BLaER1 (cell line): ENCODE results near the gene ORM1.

Source experiments
- H3K27ac ChIP-seq: shearing (Covaris generic); formaldehyde crosslinking; 2 replicates; pipeline ENCODE4 v1.8.1; 2022
- H3K27me3 ChIP-seq: shearing (Covaris generic); formaldehyde crosslinking; 2 replicates; pipeline ENCODE4 v1.8.1; 2022
- H3K36me3 ChIP-seq: shearing (Covaris generic); formaldehyde crosslinking; 2 replicates; pipeline ENCODE4 v1.8.1; 2022
- H3K4me1 ChIP-seq: shearing (Covaris generic); formaldehyde crosslinking; 2 replicates; pipeline ENCODE4 v1.8.1; 2022
- H3K4me2 ChIP-seq: shearing (Covaris generic); formaldehyde crosslinking; 2 replicates; pipeline ENCODE4 v1.8.1; 2022
- H3K4me3 ChIP-seq: shearing (Covaris generic); formaldehyde crosslinking; 2 replicates; pipeline ENCODE4 v1.8.1; 2022
- H3K9ac ChIP-seq: shearing (Covaris generic); formaldehyde crosslinking; 2 replicates; pipeline ENCODE4 v1.8.1; 2022
- H3K9me3 ChIP-seq: shearing (Covaris generic); formaldehyde crosslinking; 2 replicates; pipeline ENCODE4 v1.8.1; 2022
- H4K20me1 ChIP-seq: shearing (Covaris generic); formaldehyde crosslinking; 2 replicates; pipeline ENCODE4 v1.8.1; 2022
- Cebpa-rat ChIP-seq: shearing (Covaris generic); IDR thresholded peaks from 2 replicates; pipeline ENCODE4 v1.8.1; 2022

Gene ORM1

DNA sequence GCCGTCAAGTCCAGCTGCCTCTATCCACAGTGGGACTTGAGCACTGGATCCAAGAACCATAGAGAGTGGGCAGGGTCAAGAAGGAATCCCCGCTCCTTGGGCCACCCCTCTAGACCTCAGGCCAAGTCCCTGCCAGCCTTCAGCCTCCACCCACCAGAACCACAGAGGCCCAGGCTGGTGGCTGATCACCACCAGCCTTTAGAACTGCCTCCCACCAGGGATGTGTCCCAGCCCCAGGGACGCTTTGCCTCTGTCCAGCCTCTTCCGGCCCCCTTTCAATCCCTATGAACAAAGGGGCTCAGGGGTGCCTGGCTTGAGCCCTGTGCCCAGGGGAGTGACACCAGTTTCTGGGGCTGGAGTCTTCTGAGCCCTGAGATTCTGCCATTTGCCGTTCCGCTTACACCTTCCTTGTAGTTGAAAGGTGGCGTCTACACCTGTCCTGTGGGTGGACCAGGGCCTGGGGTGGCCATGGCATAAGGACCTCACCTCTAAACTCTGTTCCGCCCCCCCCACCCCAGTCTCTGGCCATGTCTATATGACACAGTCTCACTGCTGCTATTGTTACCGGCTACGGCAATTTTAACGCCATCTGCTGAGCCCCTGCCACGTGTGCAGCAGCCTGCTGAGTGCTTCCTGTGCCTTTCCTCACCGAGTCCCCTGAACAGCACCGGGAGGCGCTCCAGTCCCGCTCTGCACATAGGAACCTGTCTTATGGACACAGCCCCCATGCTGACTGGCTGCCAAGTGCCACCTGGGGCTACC, 35.7 kb upstream of the ORM1 start:
- Histone ChIP-seq H3K27ac (no peak overlapping the region), H3K36me3 (peaks cover 76% of the 10 kb centered on the region), H3K4me1 (no peaks in the 10 kb centered on the region), H3K4me2 (no peak overlapping the region), H4K20me1 (no peaks in the 10 kb centered on the region), H3K9me3 (no peaks in the 10 kb centered on the region), H3K9ac (no peak overlapping the region), H3K27me3 (no peaks in the 10 kb centered on the region), H3K4me3 (no peak overlapping the region)
- no peak for TF ChIP-seq Cebpa-rat

DNA sequence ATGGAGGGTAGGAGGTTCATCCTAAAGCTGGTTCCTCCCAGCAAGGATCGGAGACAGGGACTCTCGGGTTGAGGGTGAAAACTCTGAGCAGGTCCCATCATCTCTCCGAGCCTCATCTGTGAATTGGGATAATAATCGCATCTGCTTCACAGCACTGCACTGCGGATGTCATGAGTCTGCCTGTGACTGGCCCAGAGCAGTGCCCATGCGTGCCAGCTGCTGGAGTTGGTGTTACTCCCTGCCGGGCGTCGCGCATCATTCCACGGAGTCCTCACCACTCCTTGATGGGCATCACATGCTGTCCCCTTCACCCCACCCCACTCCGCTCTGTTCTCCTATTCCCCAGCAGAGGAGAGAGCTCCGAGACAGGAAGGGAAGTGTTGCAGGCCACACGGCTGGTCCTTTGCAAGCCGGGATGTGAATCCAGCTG, 35.1 kb upstream of the ORM1 start:
- no peak for TF ChIP-seq Cebpa-rat
- no peak overlapping the region for H3K9ac ChIP-seq
- no peaks in the 10 kb centered on the region for H4K20me1 ChIP-seq
- no peaks in the 10 kb centered on the region for H3K27me3 ChIP-seq
- H3K4me3 ChIP-seq = no peak overlapping the region
- no peak overlapping the region for H3K27ac ChIP-seq
- H3K36me3 ChIP-seq = peaks cover 76% of the 10 kb centered on the region
- no peak overlapping the region for H3K4me2 ChIP-seq
- no peaks in the 10 kb centered on the region for H3K9me3 ChIP-seq
- H3K4me1 ChIP-seq = no peaks in the 10 kb centered on the region

DNA sequence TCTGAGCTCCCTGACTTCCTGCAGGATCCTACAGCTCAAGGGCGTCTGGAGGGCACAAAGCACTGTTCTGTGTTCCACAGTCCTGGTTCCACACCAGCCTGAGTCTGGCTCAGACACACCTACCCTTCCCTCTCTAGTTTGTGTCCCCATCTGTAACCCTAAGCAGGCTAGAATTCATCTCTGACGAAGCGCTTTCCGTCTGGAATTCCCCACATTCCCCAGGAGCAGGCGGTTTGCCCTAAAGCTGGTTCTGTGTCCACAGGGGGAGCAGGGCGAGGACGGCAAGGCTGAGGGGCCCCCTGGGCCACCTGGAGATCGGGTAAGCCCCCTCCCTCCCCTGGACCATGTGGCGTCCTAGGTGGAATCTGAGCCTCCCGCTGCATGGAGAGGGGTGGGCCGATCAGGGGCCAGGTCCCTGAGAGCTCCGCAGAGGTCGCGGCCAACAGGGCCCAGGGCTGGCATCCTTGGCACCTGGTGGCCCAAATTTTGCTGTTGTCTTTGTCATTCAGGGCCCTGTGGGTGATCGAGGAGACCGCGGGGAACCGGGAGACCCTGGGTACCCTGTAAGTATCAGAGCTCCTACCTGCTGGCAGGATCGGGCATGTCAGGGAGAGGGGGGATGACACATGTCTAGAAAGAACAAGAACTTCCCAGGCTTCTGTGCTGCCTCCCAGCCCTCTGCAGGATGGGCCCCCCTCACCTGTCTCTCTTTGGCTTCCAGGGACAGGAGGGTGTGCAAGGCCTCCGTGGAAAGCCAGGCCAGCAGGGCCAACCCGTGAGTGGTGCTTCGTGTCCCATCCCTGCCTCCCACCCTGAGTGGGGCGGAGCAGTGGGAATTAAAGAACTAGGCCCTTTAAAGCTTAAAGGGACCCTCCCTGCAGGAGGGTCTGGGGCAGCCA, 34.5 kb upstream of the ORM1 start:
- Histone ChIP-seq H3K27ac (no peak overlapping the region), H3K4me1 (no peaks in the 10 kb centered on the region), H3K4me3 (no peak overlapping the region), H3K9me3 (peaks cover 3% of the 10 kb centered on the region), H3K36me3 (peaks cover 77% of the 10 kb centered on the region), H3K9ac (no peak overlapping the region), H4K20me1 (no peaks in the 10 kb centered on the region), H3K27me3 (no peaks in the 10 kb centered on the region), H3K4me2 (no peak overlapping the region)
- no peak for TF ChIP-seq Cebpa-rat

DNA sequence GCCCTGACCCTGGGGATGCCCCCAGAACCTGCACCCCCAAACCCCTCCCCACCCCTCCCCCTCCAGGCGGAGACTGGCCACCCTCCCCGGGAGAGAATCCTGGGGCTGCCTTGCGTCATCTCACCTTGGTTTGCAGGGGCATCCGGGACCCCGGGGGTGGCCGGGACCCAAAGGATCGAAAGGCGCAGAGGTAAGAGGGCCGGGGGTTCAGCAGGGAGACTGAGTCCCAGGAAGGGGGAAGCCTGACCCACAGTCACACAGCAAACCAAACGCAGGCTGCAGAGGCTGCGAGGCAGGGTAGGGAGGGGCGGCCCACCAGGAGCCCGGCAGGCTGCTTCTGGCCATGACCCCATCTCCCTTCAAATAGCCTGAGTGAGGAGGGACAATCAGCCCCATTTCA, 33.8 kb upstream of the ORM1 start:
- Histone ChIP-seq H3K4me2 (no peak overlapping the region), H3K36me3 (peaks cover 77% of the 10 kb centered on the region), H3K27ac (no peak overlapping the region), H3K9ac (no peak overlapping the region), H3K4me1 (no peaks in the 10 kb centered on the region), H3K9me3 (peaks cover 10% of the 10 kb centered on the region), H3K27me3 (no peaks in the 10 kb centered on the region), H4K20me1 (no peaks in the 10 kb centered on the region), H3K4me3 (no peak overlapping the region)
- TF ChIP-seq Cebpa-rat = no peak

DNA sequence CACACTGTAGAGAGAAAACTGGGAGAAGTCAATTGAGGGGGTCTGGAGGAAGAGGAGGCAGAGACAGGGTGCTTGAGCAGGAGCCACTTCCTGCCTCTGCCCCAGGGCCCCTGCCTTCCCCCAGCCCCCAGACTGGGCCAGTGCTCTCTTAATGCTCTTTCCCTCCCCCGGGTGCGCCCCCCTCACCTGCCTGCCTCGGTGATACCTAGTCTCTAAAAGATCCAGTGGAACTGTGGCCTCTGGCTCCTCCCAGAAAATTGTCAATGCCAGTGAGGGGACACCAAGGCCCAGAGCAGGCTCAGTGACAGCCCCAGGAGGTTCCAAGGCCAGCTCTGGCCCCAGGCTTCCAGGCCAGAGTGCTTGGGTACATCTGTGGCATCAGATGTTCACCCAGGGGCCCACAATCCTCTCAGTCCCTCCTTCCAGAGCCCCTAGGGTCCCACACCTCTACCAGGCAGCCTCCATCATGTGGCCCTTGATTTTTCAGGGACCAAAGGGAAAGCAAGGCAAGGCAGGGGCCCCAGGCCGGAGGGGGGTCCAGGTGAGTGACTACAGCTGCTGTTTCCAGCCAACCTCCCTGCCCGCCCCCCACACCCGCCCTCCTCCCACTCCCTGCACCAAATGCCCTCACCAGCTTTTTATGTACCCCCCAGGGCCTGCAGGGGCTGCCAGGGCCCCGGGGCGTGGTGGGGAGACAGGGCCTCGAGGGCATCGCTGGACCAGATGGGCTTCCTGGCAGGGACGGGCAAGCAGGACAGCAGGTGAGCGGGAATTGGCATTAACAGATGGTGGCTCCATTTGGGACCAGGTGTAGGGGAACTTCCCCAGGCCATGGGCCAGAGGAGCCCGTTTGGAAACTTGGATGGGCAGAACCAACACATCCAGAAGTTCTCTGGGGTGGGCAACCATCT, 33.1 kb upstream of the ORM1 start:
- Histone ChIP-seq H3K4me2 (no peak overlapping the region), H3K36me3 (peaks cover 77% of the 10 kb centered on the region), H3K27ac (peak overlapping the region; percentile 10; the same call in 1 of the 2 replicates), H4K20me1 (no peaks in the 10 kb centered on the region), H3K4me3 (no peak overlapping the region), H3K27me3 (no peaks in the 10 kb centered on the region), H3K9me3 (peaks cover 17% of the 10 kb centered on the region), H3K9ac (no peak overlapping the region), H3K4me1 (no peaks in the 10 kb centered on the region)
- TF ChIP-seq Cebpa-rat = no peak

DNA sequence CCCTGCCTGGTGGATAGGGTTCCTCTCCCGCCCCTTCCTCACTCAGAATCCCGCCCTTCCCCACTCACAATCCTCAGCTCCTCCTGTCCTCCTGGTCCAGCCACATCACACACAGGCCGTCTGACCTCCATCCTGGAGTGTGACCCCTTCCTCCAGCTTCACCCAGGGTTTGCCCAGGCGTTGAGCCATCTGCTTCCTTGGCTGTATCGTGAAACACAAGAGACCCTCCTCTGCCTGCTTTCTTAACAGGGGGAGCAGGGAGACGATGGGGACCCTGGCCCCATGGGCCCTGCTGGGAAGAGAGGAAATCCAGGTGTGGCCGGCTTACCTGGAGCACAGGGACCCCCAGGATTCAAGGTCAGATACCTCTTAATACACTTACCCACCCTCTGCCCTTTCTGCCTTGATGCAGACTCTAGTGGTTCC, 32.3 kb upstream of the ORM1 start:
- Histone ChIP-seq H3K9ac (no peak overlapping the region), H4K20me1 (no peaks in the 10 kb centered on the region), H3K27me3 (no peaks in the 10 kb centered on the region), H3K4me3 (no peak overlapping the region), H3K9me3 (peaks cover 25% of the 10 kb centered on the region), H3K4me1 (no peaks in the 10 kb centered on the region), H3K4me2 (no peak overlapping the region), H3K27ac (peak overlapping the region; percentile 10; the same call in 1 of the 2 replicates), H3K36me3 (peaks cover 77% of the 10 kb centered on the region)
- no peak for TF ChIP-seq Cebpa-rat

DNA sequence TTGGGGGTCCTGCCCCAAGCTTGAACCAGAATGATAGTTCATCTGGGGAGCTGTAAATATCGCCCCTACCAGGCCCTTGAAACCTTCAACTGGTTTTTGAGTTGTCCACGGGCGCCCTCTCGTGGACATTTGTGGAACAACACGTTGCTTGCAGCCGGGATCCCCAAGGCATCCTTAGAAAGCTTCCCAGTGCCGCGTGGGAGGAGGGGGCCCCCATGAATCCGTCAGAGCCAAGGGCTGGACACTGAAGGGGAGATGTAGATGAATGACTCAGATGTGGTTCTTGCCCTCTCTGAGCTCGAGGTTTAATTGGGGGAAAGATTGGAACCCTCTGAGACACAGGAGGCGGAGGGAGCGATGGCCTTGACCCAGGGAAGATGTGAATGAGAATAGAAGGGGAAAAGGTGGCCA, 31.8 kb upstream of the ORM1 start:
- H3K4me3 ChIP-seq = no peak overlapping the region
- H3K4me1 ChIP-seq = no peaks in the 10 kb centered on the region
- H3K4me2 ChIP-seq = no peak overlapping the region
- H3K9me3 ChIP-seq = peaks cover 30% of the 10 kb centered on the region
- H3K27ac ChIP-seq = no peak overlapping the region
- no peaks in the 10 kb centered on the region for H4K20me1 ChIP-seq
- no peak for TF ChIP-seq Cebpa-rat
- peaks cover 77% of the 10 kb centered on the region for H3K36me3 ChIP-seq
- H3K27me3 ChIP-seq = no peaks in the 10 kb centered on the region
- H3K9ac ChIP-seq = no peak overlapping the region

DNA sequence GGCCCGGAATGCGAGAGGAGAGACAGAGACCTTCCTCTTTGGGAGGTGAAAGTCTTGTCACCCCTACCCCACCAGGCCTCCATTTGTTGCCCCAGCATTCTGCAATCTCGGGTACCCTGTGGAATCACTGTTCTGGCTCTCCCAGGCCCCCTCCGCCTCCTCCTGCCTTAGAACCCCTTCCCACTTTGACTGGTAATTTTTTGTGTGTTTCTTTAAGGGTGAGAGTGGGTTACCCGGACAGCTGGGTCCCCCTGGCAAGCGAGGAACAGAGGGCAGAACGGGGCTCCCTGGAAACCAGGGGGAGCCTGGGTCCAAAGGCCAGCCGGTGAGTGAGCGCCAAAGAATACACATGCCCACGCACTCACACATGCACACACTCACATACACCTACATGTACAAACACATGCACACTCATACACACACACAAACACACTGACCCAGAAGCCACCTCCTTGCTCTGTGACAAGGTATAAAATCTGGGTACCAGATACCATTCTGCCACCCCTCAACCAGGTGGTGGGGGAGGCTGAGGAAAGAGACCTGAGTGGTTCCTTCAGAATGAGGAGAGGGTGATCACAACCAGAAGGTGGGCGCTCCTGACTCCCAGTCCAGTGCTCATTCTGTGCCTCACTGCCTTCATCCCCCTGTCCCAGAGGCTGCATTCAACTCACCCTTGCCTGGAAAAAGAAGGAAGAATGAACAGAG, 30.9 kb upstream of the ORM1 start:
- no peak overlapping the region for H3K27ac ChIP-seq
- no peak overlapping the region for H3K9ac ChIP-seq
- H3K27me3 ChIP-seq = no peaks in the 10 kb centered on the region
- no peak overlapping the region for H3K4me2 ChIP-seq
- H3K36me3 ChIP-seq = peaks cover 78% of the 10 kb centered on the region
- H3K4me1 ChIP-seq = no peaks in the 10 kb centered on the region
- no peak overlapping the region for H3K4me3 ChIP-seq
- TF ChIP-seq Cebpa-rat = no peak
- H3K9me3 ChIP-seq = peaks cover 35% of the 10 kb centered on the region
- H4K20me1 ChIP-seq = no peaks in the 10 kb centered on the region

DNA sequence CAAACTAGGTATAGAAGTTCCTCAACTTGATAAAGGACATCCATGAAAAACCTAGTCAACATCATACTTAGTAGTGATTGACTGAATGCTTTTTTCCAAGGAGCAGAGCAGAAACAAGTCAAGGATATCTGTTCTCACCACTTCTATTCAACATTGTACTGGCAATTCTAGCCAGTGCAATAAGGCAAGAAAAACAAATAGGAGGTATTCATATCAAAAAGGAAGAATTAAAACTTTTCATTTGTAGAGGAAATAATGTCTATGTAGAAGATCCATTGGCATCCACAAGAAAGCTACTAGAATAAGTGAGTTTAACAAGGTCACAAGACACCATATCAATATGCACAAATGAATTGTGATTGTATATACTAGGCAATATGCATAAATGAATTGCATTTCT, 28.2 kb upstream of the ORM1 start:
- Histone ChIP-seq H3K4me3 (no peak overlapping the region), H3K27ac (no peak overlapping the region), H3K4me2 (no peak overlapping the region), H3K9ac (no peak overlapping the region), H3K9me3 (peaks cover 35% of the 10 kb centered on the region), H3K4me1 (no peaks in the 10 kb centered on the region), H3K27me3 (no peaks in the 10 kb centered on the region), H3K36me3 (peaks cover 83% of the 10 kb centered on the region), H4K20me1 (no peaks in the 10 kb centered on the region)
- no peak for TF ChIP-seq Cebpa-rat
